Effector CD8-positive, alpha-beta T cell (primary cell): ENCODE data around the gene CPT1A.

Experiments used
- DNase-seq: peaks from one replicate; lab custom pipeline; 2025; lab: John Stamatoyannopoulos, UW

Gene CPT1A

GRCh38 chr11:68757711-68758110, 84.0 kb downstream of the CPT1A start:
- DNase-seq: no peak

DNA sequence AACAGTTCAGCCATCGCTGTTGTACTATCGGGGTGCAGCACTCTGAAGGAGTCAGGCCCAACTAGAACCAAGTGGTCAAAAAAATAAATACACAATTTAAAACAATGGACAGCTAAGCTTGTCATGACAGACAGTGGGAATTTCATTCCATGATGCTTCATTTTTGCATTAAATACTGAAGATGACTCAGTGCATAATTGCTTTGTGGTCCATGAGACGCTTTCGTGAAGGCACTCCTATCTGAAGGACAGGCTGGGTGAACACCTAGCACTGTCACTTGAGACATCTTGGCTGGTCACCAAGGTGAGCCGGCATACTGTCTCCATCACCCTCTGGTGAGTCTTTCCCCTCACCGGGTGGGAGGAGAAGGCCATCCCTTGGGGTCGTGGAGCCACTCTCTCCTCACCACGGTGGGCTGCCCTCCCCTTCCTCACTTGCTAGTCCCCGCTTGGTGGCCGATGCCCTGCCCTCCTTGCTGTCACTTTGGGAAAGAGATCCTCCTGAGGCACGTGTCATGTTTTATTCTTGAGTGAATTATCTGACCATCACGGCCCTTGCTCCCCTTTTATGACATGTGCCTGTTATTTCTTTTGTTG, 85.4 kb downstream of the CPT1A start:
- no peak for DNase-seq

DNA sequence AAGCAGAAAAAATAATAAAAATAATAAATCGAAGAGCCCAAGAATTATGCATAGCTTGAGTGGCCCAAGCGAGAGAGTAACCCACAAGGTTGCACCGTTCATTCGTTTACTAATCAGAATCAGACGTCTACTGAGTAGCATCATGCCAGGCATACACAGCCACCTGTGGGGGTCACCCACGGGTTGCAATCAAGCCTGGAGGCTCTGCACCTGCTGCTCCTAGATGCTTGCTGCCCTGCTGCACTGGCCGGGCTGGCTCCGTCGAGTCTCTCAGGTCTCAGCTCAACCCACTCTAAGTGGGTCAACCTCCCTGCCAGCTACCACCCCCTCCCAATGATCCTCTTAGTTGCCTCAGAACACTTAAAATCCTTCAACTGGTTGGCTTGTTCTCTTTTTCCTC, 88.4 kb downstream of the CPT1A start:
- no peak for DNase-seq

- DNase-seq: peak; percentile 88
Measured at GRCh38 chr11:68751331-68751856, 90.3 kb downstream of the CPT1A start, which contains the start of gene TESMIN. Gene TESMIN, minus strand, starts transcription at chr11:68751520. Its CDS starts 860 bp downstream, at chr11:68750660.

DNA sequence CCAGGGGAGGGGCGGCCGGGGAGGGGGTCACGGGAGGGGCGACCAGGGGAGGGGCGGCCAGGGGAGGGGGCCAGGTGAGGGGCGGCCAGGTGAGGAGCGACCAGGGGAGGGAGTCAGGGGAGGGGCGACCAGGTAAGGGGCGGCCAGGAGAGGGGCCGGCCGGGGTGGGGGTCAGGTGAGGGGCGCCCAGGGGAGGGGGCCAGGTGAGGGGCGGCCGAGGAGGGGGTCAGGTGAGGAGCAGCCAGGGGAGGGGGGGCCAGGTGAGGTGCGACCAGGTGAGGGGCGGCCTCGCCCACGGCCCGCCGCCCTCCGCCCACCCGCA, 90.8 kb downstream of the CPT1A start:
- no peak for DNase-seq

DNA sequence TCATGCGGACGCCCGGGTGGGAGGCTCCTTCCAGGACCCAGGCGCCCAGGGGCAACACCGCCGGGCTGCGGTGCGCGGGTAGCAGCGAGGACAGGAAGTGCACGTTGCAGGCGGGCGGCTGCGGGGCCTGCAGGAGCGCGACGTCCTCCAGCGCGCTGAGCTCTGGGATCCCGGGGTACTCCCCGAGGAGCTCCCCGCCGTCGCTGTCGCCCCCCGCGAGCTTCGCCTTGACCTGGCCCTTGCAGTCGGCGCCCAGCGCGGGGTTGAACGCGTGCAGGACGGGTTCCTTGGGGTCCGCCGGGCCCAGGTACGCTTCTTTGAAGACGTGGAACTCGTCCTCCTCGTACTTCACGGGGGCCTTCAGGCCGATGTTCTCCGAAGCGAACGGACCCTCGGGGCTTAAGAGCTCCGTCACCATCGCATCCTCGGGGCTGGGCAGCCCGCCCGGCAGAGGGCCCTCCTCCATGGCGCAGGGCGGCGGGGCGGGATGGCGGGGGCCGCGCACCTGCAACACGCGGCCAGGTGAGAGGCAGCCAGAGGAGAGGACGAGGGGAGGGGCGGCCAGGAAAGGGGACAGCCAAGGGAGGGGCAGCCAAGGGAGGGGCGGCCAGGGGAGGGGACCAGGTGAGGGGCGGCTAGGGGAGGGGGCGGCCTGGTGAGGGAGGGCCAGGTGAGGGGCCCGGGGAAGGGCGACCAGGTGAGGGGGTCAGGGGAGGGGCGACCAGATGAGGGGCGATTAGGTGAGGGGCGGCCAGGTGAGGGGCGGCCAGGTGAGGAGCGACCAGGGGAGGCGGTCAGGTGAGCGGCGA, 91.3 kb downstream of the CPT1A start:
- no peak for DNase-seq

DNA sequence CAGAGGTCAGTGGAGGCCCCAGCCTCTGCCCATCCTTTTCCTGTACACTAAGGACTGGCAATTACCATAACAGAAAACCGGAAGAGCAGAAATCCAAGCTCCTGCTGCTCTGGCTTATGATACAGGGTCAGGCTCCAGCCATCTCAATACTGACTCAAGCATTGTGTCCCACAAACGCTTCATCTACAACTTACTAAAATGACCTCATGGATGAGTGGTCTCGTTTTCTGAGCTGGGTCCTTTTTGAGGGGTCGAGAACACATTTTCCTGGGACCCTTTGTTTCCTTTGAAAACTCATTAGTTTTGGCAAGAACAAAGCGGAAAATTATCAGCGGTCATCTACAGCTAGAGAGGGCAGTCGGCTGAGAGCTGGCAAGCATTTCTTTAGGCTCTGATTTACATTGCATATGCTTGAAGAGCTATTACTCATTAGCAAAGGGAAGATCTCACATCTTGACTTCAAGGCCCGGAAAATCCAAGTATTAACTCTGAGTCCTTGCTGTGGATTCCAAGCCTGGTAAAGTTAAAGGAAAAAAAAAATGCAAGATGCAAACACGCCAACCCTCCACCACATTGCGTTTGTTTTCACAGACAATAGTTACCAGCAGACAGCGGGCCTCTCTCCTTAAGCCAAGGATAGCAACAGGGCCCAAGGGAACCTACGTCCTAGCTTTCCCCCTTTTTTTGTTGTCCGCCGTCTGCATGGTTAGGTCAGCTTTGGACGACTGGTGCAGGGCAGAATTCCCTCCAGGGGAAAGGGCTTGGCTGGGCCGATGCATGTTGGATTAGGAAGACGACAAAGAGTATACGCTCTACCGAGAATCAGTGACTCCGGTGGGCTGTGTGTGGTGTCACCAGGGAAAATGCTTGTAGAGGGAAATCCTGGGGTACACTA, 92.2 kb downstream of the CPT1A start:
- DNase-seq: no peak

- no peak for DNase-seq
Measured at GRCh38 chr11:68748061-68748460, 93.7 kb downstream of the CPT1A start.

GRCh38 chr11:68743539-68743938, 98.2 kb downstream of the CPT1A start:
- DNase-seq: no peak

DNA sequence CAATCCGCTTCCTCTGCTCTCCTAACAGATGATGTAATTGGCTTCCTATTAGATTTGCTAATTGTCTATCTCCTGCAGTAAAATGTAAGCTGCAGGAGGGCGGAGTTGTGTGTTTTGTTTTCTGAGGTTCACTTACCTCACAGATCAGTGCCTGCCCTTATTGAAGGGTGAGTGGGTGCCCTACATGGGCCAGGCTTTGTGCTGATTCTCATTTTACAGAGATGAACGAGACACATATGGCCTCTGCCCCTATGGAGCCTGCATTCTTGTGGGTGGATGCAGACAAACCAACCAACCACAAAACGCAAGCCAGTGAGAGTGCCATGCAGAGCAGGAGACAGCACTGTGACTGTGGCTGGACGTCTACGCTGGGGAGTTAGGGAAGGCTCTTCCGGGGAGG, 100.3 kb downstream of the CPT1A start:
- no peak for DNase-seq

DNA sequence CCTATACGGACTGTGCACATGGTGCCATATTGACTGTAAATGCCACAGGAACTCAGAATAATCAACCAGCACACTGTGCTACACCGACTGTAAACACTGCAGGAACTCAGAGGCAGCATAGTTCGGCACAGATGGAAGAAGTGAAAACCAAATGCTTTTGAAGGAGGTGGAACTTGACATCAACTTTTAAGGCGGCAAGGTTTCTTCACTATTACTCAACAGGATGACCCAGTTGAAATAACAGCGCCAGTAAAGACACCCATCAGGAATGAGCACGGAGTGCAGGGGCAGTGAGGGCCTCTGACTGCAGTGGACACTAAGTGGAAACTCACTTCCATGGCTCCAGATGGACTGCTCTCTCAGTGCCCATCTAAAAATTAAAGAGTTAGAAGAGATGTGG, 106.1 kb downstream of the CPT1A start:
- no peak for DNase-seq

GRCh38 chr11:68735125-68735524, 106.6 kb downstream of the CPT1A start:
- no peak for DNase-seq

GRCh38 chr11:68734111-68734510, 107.6 kb downstream of the CPT1A start:
- no peak for DNase-seq

- DNase-seq: no peak
Measured at GRCh38 chr11:68727783-68728182, 113.9 kb downstream of the CPT1A start.

GRCh38 chr11:68724293-68724692, 117.4 kb downstream of the CPT1A start:
- no peak for DNase-seq

- DNase-seq: no peak
Measured at GRCh38 chr11:68722143-68722542, 119.6 kb downstream of the CPT1A start.

- DNase-seq: no peak
Measured at GRCh38 chr11:68721075-68721474, 120.6 kb downstream of the CPT1A start.

- no peak for DNase-seq
Measured at GRCh38 chr11:68715456-68716122, 126.1 kb downstream of the CPT1A start.

DNA sequence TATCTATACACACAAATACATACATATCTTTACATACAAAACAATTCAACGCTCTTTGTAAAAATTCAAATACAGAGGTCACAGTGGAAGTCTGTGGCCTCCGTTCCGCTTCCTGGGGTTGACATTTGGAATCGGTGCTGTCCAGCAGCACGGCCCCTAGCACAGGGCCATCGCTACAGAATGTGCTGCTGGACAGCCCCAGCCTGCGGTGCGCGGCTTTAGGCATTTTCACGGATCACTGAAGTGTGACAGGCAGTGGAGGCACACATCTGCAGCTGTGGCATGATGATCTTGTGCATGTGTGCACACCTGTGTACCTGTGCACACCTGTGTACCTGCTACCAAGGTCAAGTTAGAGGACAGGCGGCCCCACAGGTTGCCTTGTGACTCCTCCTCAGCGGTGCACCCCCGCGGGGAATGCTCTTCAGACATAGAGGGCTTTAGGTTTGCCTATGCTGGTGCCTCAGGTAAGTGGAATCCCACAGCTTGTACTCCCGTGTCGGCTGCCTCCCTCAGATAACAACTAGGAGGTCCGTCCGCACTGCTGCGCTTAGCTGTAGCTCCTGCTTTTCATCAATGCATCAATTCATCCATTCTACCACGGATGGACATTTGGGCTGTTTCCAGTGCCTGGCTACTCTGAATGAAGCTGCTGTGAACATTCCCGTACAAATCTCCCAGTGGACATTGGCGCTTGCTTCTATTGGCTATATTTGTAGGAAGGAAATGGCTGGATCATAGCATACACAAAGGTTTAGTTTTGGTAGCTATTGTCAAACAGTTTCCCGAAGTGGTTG, 127.5 kb downstream of the CPT1A start:
- no peak for DNase-seq

DNA sequence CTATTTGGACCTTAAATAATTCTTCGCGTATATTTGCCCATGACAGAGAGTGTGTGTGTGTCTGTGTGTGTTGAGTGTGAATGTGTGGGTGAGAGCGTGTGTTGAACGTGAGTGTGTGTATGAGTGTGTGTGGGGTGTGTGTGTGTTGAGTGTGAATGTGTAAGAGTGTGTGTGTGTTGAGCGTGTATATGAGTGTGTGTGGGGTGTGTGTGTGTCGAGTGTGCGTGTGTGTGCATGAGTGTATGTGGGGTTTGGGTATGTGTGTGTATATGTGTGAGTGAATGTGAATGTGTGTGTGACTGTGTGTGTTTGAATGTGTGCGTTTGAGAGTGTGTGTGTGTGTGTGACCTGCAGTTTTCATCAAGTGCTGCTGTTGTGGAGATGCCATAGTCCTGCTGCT, 130.6 kb downstream of the CPT1A start:
- no peak for DNase-seq

GRCh38 chr11:68710409-68710808, 131.3 kb downstream of the CPT1A start:
- DNase-seq: no peak
